Measurements from ENCODE around the gene NDUFA11.
A peak's percentile ranks its signal among the peaks of the same experiment; 100 is the strongest.

NDUFA11 gene

GRCh38 chr19:5948752-5949564 lies 45.4 kb upstream of the NDUFA11 start:
- Histone ChIP-seq H3K4me3 (no peak overlapping the region), H3K27ac (no peak overlapping the region)
- TF ChIP-seq CTCF (IDR thresholded peaks at IDR 0.05), result no peak
- no peak for DNase-seq (ENCODE audit: low spot score)

GRCh38 chr19:5947435-5947834 lies 43.8 kb upstream of the NDUFA11 start:
- no peak for TF ChIP-seq CTCF (IDR thresholded peaks at IDR 0.05)
- Histone ChIP-seq H3K27ac (peak overlapping the region in 1 of 2 donors; percentile 35), H3K4me3 (no peak overlapping the region)
- DNase-seq (ENCODE audit: low spot score), result no peak

GRCh38 chr19:5943623-5944022 lies 40.0 kb upstream of the NDUFA11 start:
- DNase-seq (ENCODE audit: low spot score), result no peak
- Histone ChIP-seq H3K4me3 (no peak overlapping the region), H3K27ac (peak overlapping the region in 1 of 2 donors; percentile 8)
- no peak for TF ChIP-seq CTCF (IDR thresholded peaks at IDR 0.05)

GRCh38 chr19:5943045-5943444 lies 39.5 kb upstream of the NDUFA11 start:
- no peak for DNase-seq (ENCODE audit: low spot score)
- no peak for TF ChIP-seq CTCF (IDR thresholded peaks at IDR 0.05)
- Histone ChIP-seq H3K27ac (no peak overlapping the region), H3K4me3 (no peak overlapping the region)

GRCh38 chr19:5941673-5942072 lies 38.1 kb upstream of the NDUFA11 start:
- TF ChIP-seq CTCF (IDR thresholded peaks at IDR 0.05), result no peak
- DNase-seq (ENCODE audit: low spot score), result no peak
- no peak overlapping the region for H3K27ac ChIP-seq
- no peak overlapping the region for H3K4me3 ChIP-seq

GRCh38 chr19:5940260-5941208 lies 36.9 kb upstream of the NDUFA11 start:
- DNase-seq (ENCODE audit: low spot score), result no peak
- Histone ChIP-seq H3K4me3 (no peak overlapping the region), H3K27ac (no peak overlapping the region)
- no peak for TF ChIP-seq CTCF (IDR thresholded peaks at IDR 0.05)

Measured in coronary artery (tissue), 2 donors.